Testis (tissue), 3 donors: Measurements from ENCODE around the gene UCK2. TPM values are rescaled to one million over a fixed set of nuclear protein-coding genes. Genes with fewer than 3 reads are reported as not detected.

ENCODE experiments used
- DNase-seq: peaks from one replicate; pipeline ENCODE4 v3.0.0-alpha.2; 2019
- H3K27ac ChIP-seq, 2 donors: fragments of 200-600 bp; sonication (generic); one replicate each; pipeline ENCODE4 v1.5.1; 2019
- H3K27me3 ChIP-seq: fragments of 200-600 bp; sonication (generic); one replicate; pipeline ENCODE4 v1.5.1; 2019
- H3K36me3 ChIP-seq: fragments of 200-600 bp; sonication (generic); one replicate; pipeline ENCODE4 v1.5.1; 2017; ENCODE audit warnings: low read depth; ENCODE audit errors: missing control alignments
- H3K4me1 ChIP-seq: fragments of 200-600 bp; sonication (generic); one replicate; pipeline ENCODE4 v1.5.1; 2019
- H3K4me3 ChIP-seq, 2 donors: fragments of 200-600 bp; sonication (generic); one replicate each; pipeline ENCODE4 v1.5.1; 2017 to 2019
- H3K9me3 ChIP-seq: fragments of 200-600 bp; sonication (generic); one replicate; pipeline ENCODE4 v1.5.1; 2017
- CTCF ChIP-seq, 3 experiments: fragments of 450-650 bp in 2 of 3; fragments of 200-600 bp in 1 of 3; sonication (generic) in 1 of 3; IDR thresholded peaks; one replicate each; pipeline ENCODE4 v1.5.1; 2016 to 2019; ENCODE audit warnings: antibody characterized with exemption in 3 of 3, mild to moderate bottlenecking in 2 of 3, moderate library complexity in 1 of 3
- POLR2A ChIP-seq: fragments of 450-650 bp; IDR thresholded peaks from one replicate; pipeline ENCODE4 v1.6.1; 2017; ENCODE audit warnings: antibody characterized with exemption, mild to moderate bottlenecking, moderate library complexity
- WGBS, 2 donors: methylation state at CpG; one replicate each; pipeline ENCODE4 v1.1.5; 2018; 5-methylcytosine and 5-hydroxymethylcytosine counted together
- intact Hi-C: fragments of 100-400 bp; cut with DNase I; formaldehyde crosslinking; loops from one replicate; pipeline ENCODE4 v1.15.1; 2023; ENCODE audit warnings: low total_unique reads
- polyA plus RNA-seq: library from polyadenylated mRNA; stranded (reverse); fragments of 350-450 nt; fragmentation: Illumina TruSeq; extraction: RNeasy Lipid Tissue Mini Kit (QIAGEN cat#74804); gene quantifications from one replicate; pipeline ENCODE4 v1.2.3, GENCODE V29; 2014; ENCODE audit warnings: low read depth, low replicate concordance; ENCODE audit not compliant: insufficient read depth
- total RNA-seq, 2 donors: library from RNA; depleted of rRNA; stranded (reverse); fragments of >200 nt; gene quantifications; one replicate each; pipeline ENCODE4 v1.2.3, GENCODE V29; 2016

Gene UCK2
- total and polyA plus RNA-seq, 3 donors from 2014 or later, result 27.6 to 29.9 (median 29.7) TPM

DNA sequence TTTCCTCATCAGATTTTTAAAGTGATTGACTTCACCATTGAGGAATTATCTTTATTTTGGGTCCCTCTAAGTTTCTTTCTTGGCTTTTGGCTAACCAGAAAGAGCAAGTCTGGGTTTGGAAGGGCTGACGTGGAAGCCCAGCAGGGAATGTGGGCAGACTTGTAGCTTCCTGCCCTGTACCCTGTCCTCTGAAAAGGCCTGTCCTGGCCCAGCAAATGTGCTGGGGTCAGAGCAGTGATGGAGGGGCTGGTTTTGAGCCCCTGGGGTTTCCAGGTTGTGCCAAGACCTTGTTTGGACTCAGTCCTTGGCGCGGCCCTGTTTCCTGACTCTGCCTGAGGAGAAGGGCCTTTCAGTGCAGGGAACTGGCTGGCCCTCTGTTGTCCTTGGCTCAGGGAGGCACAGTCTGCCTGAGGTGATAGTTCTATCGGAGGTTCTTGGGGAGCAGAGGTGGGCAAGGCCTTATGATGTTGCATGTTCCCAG is 72.1 kb downstream of the UCK2 start:
- H3K4me3 ChIP-seq, result no peak overlapping the region
- H3K27me3 ChIP-seq, result no peaks in the 10 kb centered on the region
- no peak overlapping the region for H3K27ac ChIP-seq
- no peaks in the 10 kb centered on the region for H3K9me3 ChIP-seq
- TF ChIP-seq CTCF (IDR thresholded peaks at IDR 0.05) (no peak), POLR2A (no peak)
- no peaks in the 10 kb centered on the region for H3K36me3 ChIP-seq
- no peaks in the 10 kb centered on the region for H3K4me1 ChIP-seq
- DNase-seq, result no peak
- intact Hi-C loops, result no loop called here
- WGBS, 2 donors, result 66 to 77% methylated on average over 2 to 4 of the region's 4 CpGs

DNA sequence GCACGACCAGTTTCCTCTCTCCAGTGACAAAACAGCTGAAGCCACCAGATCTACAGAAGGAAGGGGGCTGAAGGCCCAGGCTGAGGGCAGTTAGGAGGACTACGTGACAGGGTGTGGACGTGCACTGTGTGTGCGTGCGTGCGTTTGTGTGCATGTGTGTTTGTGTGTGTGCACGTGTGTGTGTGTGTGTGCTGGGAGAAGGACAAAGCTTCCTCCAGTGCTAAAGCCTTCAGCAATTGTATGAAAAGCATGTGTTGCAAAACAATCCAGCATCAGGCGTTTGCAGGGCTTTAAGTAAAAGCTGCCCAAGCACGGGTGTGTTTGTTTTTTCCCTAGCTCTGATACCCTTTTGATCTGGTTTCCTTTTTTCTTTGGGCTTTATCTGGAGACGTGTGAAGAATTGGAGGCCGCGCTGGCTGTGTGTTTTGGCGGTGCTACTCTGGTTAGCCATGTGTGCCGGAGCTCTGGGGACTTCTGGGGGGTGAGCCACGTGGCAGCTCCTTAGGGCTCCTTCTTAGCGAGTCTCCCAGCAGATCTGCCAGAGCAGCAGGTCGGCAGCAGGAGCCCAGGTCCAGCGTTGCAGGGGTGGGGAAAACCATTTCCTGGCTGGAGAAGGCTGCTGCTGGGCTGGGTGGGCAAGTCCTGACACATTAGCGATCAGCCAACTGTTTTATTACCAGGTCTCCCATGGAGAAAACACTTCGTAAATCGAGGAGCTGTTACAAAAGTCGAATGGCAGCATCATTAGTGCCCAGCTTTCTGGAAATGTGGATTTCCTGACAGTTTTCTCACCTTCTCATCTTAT is 73.4 kb downstream of the UCK2 start:
- Histone ChIP-seq H3K4me1 (no peaks in the 10 kb centered on the region), H3K27ac (no peak overlapping the region)
- intact Hi-C loops, result loop anchor here (10.0 kb wide), 1 partner anchor 506 kb away; no protein-coding TSS in a partner anchor

GRCh38 chr1:165902565-165902964 is 75.2 kb downstream of the UCK2 start:
- Histone ChIP-seq H3K36me3 (no peaks in the 10 kb centered on the region), H3K27me3 (no peaks in the 10 kb centered on the region), H3K4me1 (no peaks in the 10 kb centered on the region), H3K27ac (no peak overlapping the region), H3K4me3 (no peak overlapping the region), H3K9me3 (no peaks in the 10 kb centered on the region)
- intact Hi-C loops, result loop anchor here (10.0 kb wide), 1 partner anchor 508 kb away; no protein-coding TSS in a partner anchor
- TF ChIP-seq CTCF (IDR thresholded peaks at IDR 0.05) (no peak), POLR2A (no peak)
- WGBS, 2 donors, result 94 to 95% methylated on average over 4 of the region's 4 CpGs
- DNase-seq, result no peak

More for the DNA sequence above, 73.4 kb downstream of the UCK2 start:
- H3K27me3 ChIP-seq, result no peaks in the 10 kb centered on the region
- no peaks in the 10 kb centered on the region for H3K9me3 ChIP-seq
- no peak for DNase-seq
- 69 to 80% methylated on average over 18 to 22 of the region's 22 CpGs for WGBS, 2 donors
- no peak for TF ChIP-seq POLR2A
- no peak for TF ChIP-seq CTCF (IDR thresholded peaks at IDR 0.05)
- H3K36me3 ChIP-seq, result no peaks in the 10 kb centered on the region
- H3K4me3 ChIP-seq, result no peak overlapping the region

- 86 to 100% methylated on average over 1 of the region's 1 CpG for WGBS, 2 donors
- Histone ChIP-seq H3K27ac (no peak overlapping the region), H3K4me3 (no peak overlapping the region), H3K36me3 (no peaks in the 10 kb centered on the region), H3K27me3 (no peaks in the 10 kb centered on the region), H3K9me3 (no peaks in the 10 kb centered on the region), H3K4me1 (no peaks in the 10 kb centered on the region)
- intact Hi-C loops, result loop anchor here (10.0 kb wide), 1 partner anchor 509 kb away; no protein-coding TSS in a partner anchor
- TF ChIP-seq POLR2A (no peak), CTCF (IDR thresholded peaks at IDR 0.05) (no peak)
- DNase-seq, result no peak
Observed at GRCh38 chr1:165903672-165904071, 76.3 kb downstream of the UCK2 start.
